Measurements from ENCODE around the gene TSC22D1.

Gene TSC22D1

DNA sequence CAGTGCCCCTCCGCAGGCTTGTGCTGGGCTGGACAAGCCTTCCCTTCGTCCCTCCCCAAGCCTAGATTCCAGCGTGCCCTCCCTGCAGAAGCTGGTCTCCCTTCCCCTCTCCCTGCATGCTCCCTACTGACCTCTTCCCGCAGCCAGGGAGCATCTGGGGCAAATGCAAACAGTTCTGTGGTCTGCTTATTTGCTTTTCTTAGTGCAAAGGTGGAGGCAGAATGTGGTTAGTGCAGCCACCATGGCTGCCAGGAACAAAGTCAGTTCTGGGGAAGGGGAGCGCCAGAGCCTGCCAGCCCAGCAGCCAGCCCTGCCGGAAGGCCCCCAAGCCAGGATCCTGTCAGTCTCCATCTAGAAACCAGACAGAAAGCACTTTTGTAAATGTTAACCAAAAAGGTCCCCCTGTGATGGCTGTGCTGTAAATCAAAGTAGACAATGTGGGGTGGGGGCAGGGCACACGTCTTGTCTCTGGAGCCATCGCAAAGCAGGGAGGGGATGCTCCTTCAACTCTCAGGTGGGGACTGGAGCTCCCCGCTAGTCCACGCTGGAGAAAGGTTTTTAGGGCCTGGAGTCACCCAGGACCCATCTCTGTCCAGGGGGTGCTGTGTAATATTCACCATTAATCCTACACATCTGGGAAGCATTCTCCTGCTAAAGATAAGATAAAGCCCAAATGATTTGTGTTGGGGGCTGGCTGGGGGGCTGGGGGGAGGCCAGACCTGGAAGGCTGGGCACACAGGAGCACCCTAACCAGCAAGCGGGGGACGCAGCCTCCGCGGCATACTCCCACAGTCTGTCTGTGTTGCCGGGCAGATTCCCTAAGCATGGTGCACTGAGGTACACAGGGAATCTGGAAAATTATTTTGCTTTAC is 171.6 kb downstream of the TSC22D1 start:
- ATAC-seq: no peak
- Mint-ChIP-seq H3K4me1 (no peaks in the 10 kb centered on the region), H3K4me3 (no peak overlapping the region), H3K9me3 (no peaks in the 10 kb centered on the region), H3K27ac (peak overlapping the region in 1 of 2 donors; percentile 5), H3K27me3 (no peaks in the 10 kb centered on the region)
- DNase-seq: no peak

GRCh38 chr13:44403461-44404056 is 172.6 kb downstream of the TSC22D1 start:
- H3K9me3 Mint-ChIP-seq: no peaks in the 10 kb centered on the region
- H3K27me3 Mint-ChIP-seq: no peaks in the 10 kb centered on the region
- H3K27ac Mint-ChIP-seq: no peak overlapping the region
- no peak overlapping the region for H3K4me3 Mint-ChIP-seq
- DNase-seq (no peak), ATAC-seq (no peak)
- H3K4me1 Mint-ChIP-seq: no peaks in the 10 kb centered on the region

GRCh38 chr13:44402899-44403445 is 173.2 kb downstream of the TSC22D1 start:
- no peak overlapping the region for H3K27ac Mint-ChIP-seq
- H3K27me3 Mint-ChIP-seq: no peaks in the 10 kb centered on the region
- no peaks in the 10 kb centered on the region for H3K4me1 Mint-ChIP-seq
- no peak for DNase-seq
- ATAC-seq: no peak
- no peak overlapping the region for H3K4me3 Mint-ChIP-seq
- no peaks in the 10 kb centered on the region for H3K9me3 Mint-ChIP-seq

- H3K27me3 Mint-ChIP-seq: no peaks in the 10 kb centered on the region
- H3K4me3 Mint-ChIP-seq: no peak overlapping the region
- H3K27ac Mint-ChIP-seq: no peak overlapping the region
- no peak for DNase-seq
- no peaks in the 10 kb centered on the region for H3K9me3 Mint-ChIP-seq
- ATAC-seq: no peak
- H3K4me1 Mint-ChIP-seq: no peaks in the 10 kb centered on the region
Measured at GRCh38 chr13:44401577-44401976, 174.6 kb downstream of the TSC22D1 start.

DNA sequence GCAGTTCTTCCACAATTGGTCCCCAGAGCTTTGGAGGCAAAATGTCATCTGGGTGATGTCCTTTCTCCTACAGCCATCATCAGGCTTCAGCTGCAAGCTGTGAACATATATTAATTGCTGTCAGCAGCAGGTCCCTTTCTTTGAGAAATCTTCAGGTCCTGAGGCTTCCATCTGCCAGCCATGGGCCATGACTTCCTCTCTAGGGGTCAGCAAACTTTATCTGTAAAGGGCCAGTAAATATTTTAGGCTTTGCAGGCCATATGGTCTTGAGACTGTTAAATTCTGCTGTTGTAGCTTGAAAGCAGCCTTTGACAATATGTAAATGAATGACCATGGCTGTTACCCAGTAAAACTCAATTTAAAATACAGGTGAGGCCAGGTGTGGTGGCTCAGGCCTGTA is 175.4 kb downstream of the TSC22D1 start:
- H3K4me3 Mint-ChIP-seq: no peak overlapping the region
- no peaks in the 10 kb centered on the region for H3K27me3 Mint-ChIP-seq
- H3K27ac Mint-ChIP-seq: no peak overlapping the region
- ATAC-seq: no peak
- H3K4me1 Mint-ChIP-seq: no peaks in the 10 kb centered on the region
- DNase-seq: no peak
- H3K9me3 Mint-ChIP-seq: no peaks in the 10 kb centered on the region

- H3K27ac Mint-ChIP-seq: no peak overlapping the region
- H3K27me3 Mint-ChIP-seq: no peaks in the 10 kb centered on the region
- DNase-seq: no peak
- H3K4me1 Mint-ChIP-seq: no peaks in the 10 kb centered on the region
- no peak overlapping the region for H3K4me3 Mint-ChIP-seq
- no peaks in the 10 kb centered on the region for H3K9me3 Mint-ChIP-seq
- ATAC-seq: no peak
Measured at GRCh38 chr13:44399074-44399473, 177.1 kb downstream of the TSC22D1 start.

DNA sequence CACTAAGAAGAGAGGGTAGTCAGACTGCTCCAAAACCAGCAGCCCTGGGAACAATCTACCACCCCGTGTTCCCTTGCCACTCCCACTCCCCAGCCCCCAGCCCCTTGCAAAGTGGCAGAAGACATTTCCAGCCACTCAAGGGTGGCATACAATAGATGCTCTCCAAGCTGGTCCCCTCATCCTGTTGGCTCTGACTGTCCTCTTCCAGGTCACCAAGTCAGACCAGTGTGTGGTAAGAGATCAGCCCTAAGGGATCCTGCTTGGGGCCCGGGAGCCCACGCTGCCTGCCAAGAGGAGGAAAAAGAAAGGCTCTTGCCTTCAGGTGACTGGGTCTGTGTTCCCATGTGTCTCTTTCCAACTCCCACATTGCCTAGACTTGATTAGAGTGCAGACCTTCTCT is 177.5 kb downstream of the TSC22D1 start:
- Mint-ChIP-seq H3K27me3 (no peaks in the 10 kb centered on the region), H3K4me1 (no peaks in the 10 kb centered on the region), H3K9me3 (no peaks in the 10 kb centered on the region), H3K4me3 (no peak overlapping the region), H3K27ac (no peak overlapping the region)
- ATAC-seq (no peak), DNase-seq (no peak)

- peak overlapping the region in 1 of 2 donors; percentile 44 for H3K27ac Mint-ChIP-seq
- no peaks in the 10 kb centered on the region for H3K27me3 Mint-ChIP-seq
- no peaks in the 10 kb centered on the region for H3K4me1 Mint-ChIP-seq
- no peak for DNase-seq
- no peak for ATAC-seq
- no peak overlapping the region for H3K4me3 Mint-ChIP-seq
- no peaks in the 10 kb centered on the region for H3K9me3 Mint-ChIP-seq
Measured at GRCh38 chr13:44397766-44398223, 178.3 kb downstream of the TSC22D1 start.

- no peaks in the 10 kb centered on the region for H3K4me1 Mint-ChIP-seq
- H3K27me3 Mint-ChIP-seq: no peaks in the 10 kb centered on the region
- H3K9me3 Mint-ChIP-seq: no peaks in the 10 kb centered on the region
- no peak overlapping the region for H3K27ac Mint-ChIP-seq
- ATAC-seq: no peak
- no peak overlapping the region for H3K4me3 Mint-ChIP-seq
- DNase-seq: no peak
Measured at GRCh38 chr13:44396701-44397580, 179.2 kb downstream of the TSC22D1 start.

GRCh38 chr13:44395976-44396694 is 180.0 kb downstream of the TSC22D1 start:
- DNase-seq (no peak), ATAC-seq (no peak)
- Mint-ChIP-seq H3K4me1 (no peaks in the 10 kb centered on the region), H3K9me3 (no peaks in the 10 kb centered on the region), H3K27ac (no peak overlapping the region), H3K4me3 (no peak overlapping the region), H3K27me3 (no peaks in the 10 kb centered on the region)

- no peaks in the 10 kb centered on the region for H3K4me1 Mint-ChIP-seq
- H3K4me3 Mint-ChIP-seq: no peak overlapping the region
- ATAC-seq (no peak), DNase-seq (no peak)
- no peaks in the 10 kb centered on the region for H3K27me3 Mint-ChIP-seq
- H3K27ac Mint-ChIP-seq: no peak overlapping the region
- no peaks in the 10 kb centered on the region for H3K9me3 Mint-ChIP-seq
Measured at GRCh38 chr13:44394658-44395057, 181.5 kb downstream of the TSC22D1 start.

DNA sequence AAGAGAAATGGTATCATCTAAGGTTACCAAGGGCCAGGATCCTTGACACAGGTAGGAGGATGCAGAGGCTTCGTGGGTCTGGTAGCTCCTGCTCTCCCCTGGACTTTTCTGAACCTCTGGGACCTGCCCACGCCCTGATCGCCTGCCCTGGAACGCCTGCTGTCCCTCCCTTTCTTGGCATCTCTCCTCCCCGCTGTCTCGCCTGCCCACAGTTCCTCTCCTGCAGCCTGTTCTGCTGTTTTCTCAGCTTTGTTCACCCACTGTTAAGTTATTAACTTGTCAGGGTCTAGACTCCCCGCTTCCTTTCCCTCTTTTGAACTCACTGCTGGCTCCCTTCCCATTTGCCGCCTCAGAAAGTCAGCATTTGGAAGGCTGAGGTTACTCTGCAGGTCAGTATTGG is 182.7 kb downstream of the TSC22D1 start:
- no peak overlapping the region for H3K27ac Mint-ChIP-seq
- no peak for DNase-seq
- H3K9me3 Mint-ChIP-seq: no peaks in the 10 kb centered on the region
- H3K27me3 Mint-ChIP-seq: no peaks in the 10 kb centered on the region
- H3K4me1 Mint-ChIP-seq: no peaks in the 10 kb centered on the region
- no peak for ATAC-seq
- no peak overlapping the region for H3K4me3 Mint-ChIP-seq

DNA sequence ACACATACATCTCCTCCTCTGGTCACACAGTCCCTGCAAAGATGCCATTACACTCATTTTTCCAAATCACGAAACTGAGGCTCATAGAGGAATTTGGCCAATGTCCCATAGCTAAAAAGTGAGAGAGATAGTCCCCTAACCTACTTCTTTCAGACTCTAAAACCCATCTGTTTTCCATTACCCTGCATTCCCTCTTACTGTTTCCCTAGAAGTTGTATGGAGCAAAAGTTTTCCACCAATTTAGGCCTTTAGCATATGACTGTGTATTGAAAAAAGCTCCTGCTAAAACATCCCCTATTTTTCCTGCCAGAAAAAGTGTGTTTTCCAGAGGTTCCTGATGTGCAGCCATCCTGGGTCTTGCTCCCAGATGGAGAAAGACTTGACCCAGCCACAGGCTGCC is 186.3 kb downstream of the TSC22D1 start:
- H3K27me3 Mint-ChIP-seq: no peaks in the 10 kb centered on the region
- H3K4me3 Mint-ChIP-seq: no peak overlapping the region
- H3K9me3 Mint-ChIP-seq: no peaks in the 10 kb centered on the region
- no peak for ATAC-seq
- H3K27ac Mint-ChIP-seq: no peak overlapping the region
- no peak for DNase-seq
- no peaks in the 10 kb centered on the region for H3K4me1 Mint-ChIP-seq

GRCh38 chr13:44389060-44389666 is 187.0 kb downstream of the TSC22D1 start:
- no peak overlapping the region for H3K4me3 Mint-ChIP-seq
- no peak for ATAC-seq
- no peak for DNase-seq
- no peaks in the 10 kb centered on the region for H3K4me1 Mint-ChIP-seq
- no peak overlapping the region for H3K27ac Mint-ChIP-seq
- H3K27me3 Mint-ChIP-seq: no peaks in the 10 kb centered on the region
- no peaks in the 10 kb centered on the region for H3K9me3 Mint-ChIP-seq
